ENCODE measurements around the gene CDNF.
A peak's percentile ranks its signal among the peaks of the same experiment; 100 is the strongest.

Gene CDNF

GRCh38 chr10:14839305-14839695, 1.5 kb upstream of the CDNF start:
- no peak for ATAC-seq (ENCODE audit: insufficient read depth, low read depth)
- DNase-seq: peak; percentile 33
- no peaks in the 10 kb centered on the region for H3K9me3 ChIP-seq (ENCODE audit: insufficient read depth, low read length, severe bottlenecking)
- H3K4me1 ChIP-seq (ENCODE audit: insufficient read depth, low read length): peaks cover 26% of the 10 kb centered on the region
- peaks cover 51% of the 10 kb centered on the region for H3K36me3 ChIP-seq (ENCODE audit: insufficient read depth, low read length)
- H3K9ac ChIP-seq (ENCODE audit: low read depth, low read length): peak overlapping the region; percentile 99
- peak overlapping the region; percentile 95; the same call in 1 of the 2 replicates for H2AFZ ChIP-seq (ENCODE audit: low read depth, low read length)
- H3K4me3 ChIP-seq (ENCODE audit: low read depth in 1 of 2, low read length in 2 of 2): peak overlapping the region; percentile 94 to 98
- H3K27me3 ChIP-seq (ENCODE audit: insufficient read depth, low read length, poor library complexity): no peaks in the 10 kb centered on the region
- H4K20me1 ChIP-seq (ENCODE audit: insufficient read depth, low read length): peaks cover 45% of the 10 kb centered on the region
- H3K4me2 ChIP-seq (ENCODE audit: insufficient read depth, low read length): peak overlapping the region; percentile 89
- peak overlapping the region; percentile 98 for H3K27ac ChIP-seq (ENCODE audit: low read length)
- TF ChIP-seq, protein P1, sequence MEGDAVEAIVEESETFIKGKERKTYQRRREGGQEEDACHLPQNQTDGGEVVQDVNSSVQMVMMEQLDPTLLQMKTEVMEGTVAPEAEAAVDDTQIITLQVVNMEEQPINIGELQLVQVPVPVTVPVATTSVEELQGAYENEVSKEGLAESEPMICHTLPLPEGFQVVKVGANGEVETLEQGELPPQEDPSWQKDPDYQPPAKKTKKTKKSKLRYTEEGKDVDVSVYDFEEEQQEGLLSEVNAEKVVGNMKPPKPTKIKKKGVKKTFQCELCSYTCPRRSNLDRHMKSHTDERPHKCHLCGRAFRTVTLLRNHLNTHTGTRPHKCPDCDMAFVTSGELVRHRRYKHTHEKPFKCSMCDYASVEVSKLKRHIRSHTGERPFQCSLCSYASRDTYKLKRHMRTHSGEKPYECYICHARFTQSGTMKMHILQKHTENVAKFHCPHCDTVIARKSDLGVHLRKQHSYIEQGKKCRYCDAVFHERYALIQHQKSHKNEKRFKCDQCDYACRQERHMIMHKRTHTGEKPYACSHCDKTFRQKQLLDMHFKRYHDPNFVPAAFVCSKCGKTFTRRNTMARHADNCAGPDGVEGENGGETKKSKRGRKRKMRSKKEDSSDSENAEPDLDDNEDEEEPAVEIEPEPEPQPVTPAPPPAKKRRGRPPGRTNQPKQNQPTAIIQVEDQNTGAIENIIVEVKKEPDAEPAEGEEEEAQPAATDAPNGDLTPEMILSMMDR (IDR thresholded peaks at IDR 0.05; ENCODE audit: borderline replicate concordance, extremely low read depth, low read length, poor library complexity, severe bottlenecking): no peak
- no peak for TF ChIP-seq EZH2 (IDR thresholded peaks at IDR 0.05; ENCODE audit: borderline replicate concordance, low read depth, low read length, severe bottlenecking)
- peaks cover 61% of the 10 kb centered on the region for H3K79me2 ChIP-seq (ENCODE audit: insufficient read depth, low read length)

- Histone ChIP-seq H3K27me3 (ENCODE audit: insufficient read depth, low read length, poor library complexity) (no peaks in the 10 kb centered on the region), H3K9me3 (ENCODE audit: insufficient read depth, low read length, severe bottlenecking) (no peaks in the 10 kb centered on the region), H3K4me1 (ENCODE audit: insufficient read depth, low read length) (peaks cover 26% of the 10 kb centered on the region), H3K27ac (ENCODE audit: low read length) (peak overlapping the region; percentile 98), H2AFZ (ENCODE audit: low read depth, low read length) (peak overlapping the region; percentile 95), H3K4me3 (ENCODE audit: low read depth in 1 of 2, low read length in 2 of 2) (peak overlapping the region; percentile 94 to 98), H3K36me3 (ENCODE audit: insufficient read depth, low read length) (peaks cover 45% of the 10 kb centered on the region), H3K4me2 (ENCODE audit: insufficient read depth, low read length) (peak overlapping the region; percentile 89), H3K9ac (ENCODE audit: low read depth, low read length) (peak overlapping the region; percentile 99), H3K79me2 (ENCODE audit: insufficient read depth, low read length) (peaks cover 57% of the 10 kb centered on the region), H4K20me1 (ENCODE audit: insufficient read depth, low read length) (peaks cover 41% of the 10 kb centered on the region)
- no peak for TF ChIP-seq EZH2 (IDR thresholded peaks at IDR 0.05; ENCODE audit: borderline replicate concordance, low read depth, low read length, severe bottlenecking)
- TF ChIP-seq, protein P1 (IDR thresholded peaks at IDR 0.05; ENCODE audit: borderline replicate concordance, extremely low read depth, low read length, poor library complexity, severe bottlenecking): no peak
- DNase-seq: peak; percentile 44
- ATAC-seq (ENCODE audit: insufficient read depth, low read depth): peak; percentile 23
Measured at GRCh38 chr10:14838582-14839304, 906 bp upstream of the CDNF start.

GRCh38 chr10:14837003-14837756, 657 bp downstream of the CDNF start:
- Histone ChIP-seq H3K4me2 (ENCODE audit: insufficient read depth, low read length) (peak overlapping the region; percentile 71), H3K4me1 (ENCODE audit: insufficient read depth, low read length) (peaks cover 26% of the 10 kb centered on the region), H4K20me1 (ENCODE audit: insufficient read depth, low read length) (peaks cover 26% of the 10 kb centered on the region), H3K9ac (ENCODE audit: low read depth, low read length) (peak overlapping the region; percentile 99), H3K79me2 (ENCODE audit: insufficient read depth, low read length) (peaks cover 41% of the 10 kb centered on the region), H3K4me3 (ENCODE audit: low read depth in 1 of 2, low read length in 2 of 2) (peak overlapping the region; percentile 51 to 98), H3K27me3 (ENCODE audit: insufficient read depth, low read length, poor library complexity) (no peaks in the 10 kb centered on the region), H3K36me3 (ENCODE audit: insufficient read depth, low read length) (peaks cover 29% of the 10 kb centered on the region), H2AFZ (ENCODE audit: low read depth, low read length) (peak overlapping the region; percentile 95), H3K9me3 (ENCODE audit: insufficient read depth, low read length, severe bottlenecking) (no peaks in the 10 kb centered on the region), H3K27ac (ENCODE audit: low read length) (peak overlapping the region; percentile 78)
- no peak for DNase-seq
- ATAC-seq (ENCODE audit: insufficient read depth, low read depth): no peak
- TF ChIP-seq, protein P1 (IDR thresholded peaks at IDR 0.05; ENCODE audit: borderline replicate concordance, extremely low read depth, low read length, poor library complexity, severe bottlenecking): no peak
- TF ChIP-seq EZH2 (IDR thresholded peaks at IDR 0.05; ENCODE audit: borderline replicate concordance, low read depth, low read length, severe bottlenecking): no peak
